Natural killer cell (primary cell): Measurements from ENCODE around the gene RELL1. TPM values are rescaled to one million over a fixed set of nuclear protein-coding genes. Genes with fewer than 3 reads are reported as not detected.

ENCODE experiments used
- ATAC-seq, 3 donors: fragments of 150-1000 bp in 2 of 3; fragments of 200-7000 bp in 1 of 3; cut with Tn5 transposase; 1 replicate in 1 of 3; 2 replicates in 2 of 3; pipeline ENCODE4 v1.10.0; 2021; ENCODE audit warnings: mild to moderate bottlenecking in 2 of 3, moderate library complexity in 2 of 3
- DNase-seq, 2 donors: peaks; one replicate each; pipeline versions ENCODE4 v3.0.0 to v3.0.0-alpha.2; 2013 to 2021; ENCODE audit warnings: mixed read lengths in 1 of 2
- H3K27ac ChIP-seq: one replicate; pipeline ENCODE4 v1.5.1; 2013; ENCODE audit warnings: mild to moderate bottlenecking, low read length
- H3K27me3 ChIP-seq: one replicate; pipeline ENCODE4 v1.6.1; 2013; ENCODE audit warnings: low read length; ENCODE audit not compliant: control insufficient read depth, insufficient read depth
- H3K36me3 ChIP-seq: one replicate; pipeline ENCODE4 v1.6.1; 2013; ENCODE audit warnings: low read length; ENCODE audit not compliant: control insufficient read depth, insufficient read depth
- H3K4me1 ChIP-seq: one replicate; pipeline ENCODE4 v1.6.1; 2013; ENCODE audit warnings: low read length; ENCODE audit not compliant: control insufficient read depth, insufficient read depth
- H3K4me3 ChIP-seq: one replicate; pipeline ENCODE4 v1.5.1; 2013; ENCODE audit warnings: low read length
- H3K9me3 ChIP-seq: one replicate; pipeline ENCODE4 v1.6.1; 2013; ENCODE audit warnings: low read length; ENCODE audit not compliant: control insufficient read depth, insufficient read depth
- H3K27ac Mint-ChIP-seq, 2 donors: one replicate each; pipeline ENCODE4 v1.8.0; 2022; ENCODE audit warnings: mild to moderate bottlenecking in 2 of 2, mixed read lengths in 2 of 2, moderate library complexity in 1 of 2
- H3K27me3 Mint-ChIP-seq, 2 donors: one replicate each; pipeline ENCODE4 v1.8.0; 2022; ENCODE audit warnings: low read depth in 2 of 2, mixed read lengths in 2 of 2
- H3K36me3 Mint-ChIP-seq: one replicate; pipeline ENCODE4 v1.8.0; 2022; ENCODE audit warnings: mixed read lengths
- H3K4me1 Mint-ChIP-seq, 2 donors: one replicate each; pipeline ENCODE4 v1.8.0; 2022; ENCODE audit warnings: mixed read lengths in 2 of 2
- H3K4me3 Mint-ChIP-seq: one replicate; pipeline ENCODE4 v1.8.0; 2022; ENCODE audit warnings: mild to moderate bottlenecking, moderate library complexity, mixed read lengths
- H3K9me3 Mint-ChIP-seq, 2 donors: one replicate each; pipeline ENCODE4 v1.8.0; 2022; ENCODE audit warnings: mixed read lengths in 2 of 2
- WGBS: methylation state at CpG from one replicate; pipeline ENCODE4 v1.1.7; 2013; ENCODE audit warnings: missing lambda C conversion rate; ENCODE audit not compliant: insufficient coverage; 5-methylcytosine and 5-hydroxymethylcytosine counted together
- intact Hi-C: fragments of 100-400 bp; cut with micrococcal nuclease; formaldehyde crosslinking; loops from one replicate; pipeline ENCODE4 v1.14.2; 2022
- total RNA-seq, 4 donors: library from RNA; stranded (reverse); fragments of 120-200 nt in 1 of 4; gene quantifications; one replicate each; pipeline versions ENCODE4 v1.2.3 to v1.2.4, GENCODE V29; 2013 to 2022
- TF ChIP-seq, protein P1 (sequence below): fragments of 200-600 bp; IDR thresholded peaks from one replicate; pipeline ENCODE4 v1.8.0; 2022; ENCODE audit warnings: antibody characterized with exemption

RELL1 gene
- total RNA-seq, 3 donors from 2014 or later (not counting 1 experiment from before 2014, with no cell fraction given), result 15.2 to 21.3 (median 15.2) TPM

DNA sequence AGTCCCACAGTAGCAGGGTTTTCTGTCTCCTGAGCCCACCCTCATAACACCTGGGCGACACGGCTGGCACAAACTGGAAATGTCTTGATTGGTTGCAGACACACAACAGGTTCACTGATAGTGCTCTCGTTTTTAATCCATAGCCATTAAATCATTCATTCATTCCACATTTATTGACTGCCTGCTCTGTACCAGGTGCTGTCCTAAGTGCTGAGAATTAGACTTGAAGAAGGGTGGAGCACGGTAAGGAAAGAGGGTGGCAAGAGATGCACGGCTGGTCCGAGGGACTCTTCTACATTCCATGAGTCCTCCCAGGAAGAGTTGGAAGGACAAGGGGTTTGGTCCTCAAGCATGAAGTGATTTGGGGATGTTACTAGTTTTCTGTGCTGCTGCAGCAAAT lies 100.0 kb downstream of the RELL1 start:
- Mint-ChIP-seq H3K9me3 (no peaks in the 10 kb centered on the region), H3K36me3 (peaks cover 12% of the 10 kb centered on the region), H3K4me3 (no peak overlapping the region), H3K27ac (no peak overlapping the region), H3K27me3 (peaks cover 10 to 15% of the 10 kb centered on the region in 2 donors), H3K4me1 (peaks cover 7 to 13% of the 10 kb centered on the region in 2 donors)
- no peak overlapping the region for H3K4me3 ChIP-seq
- peaks cover 5% of the 10 kb centered on the region for H3K27me3 ChIP-seq
- H3K4me1 ChIP-seq, result peaks cover 4% of the 10 kb centered on the region
- no peak overlapping the region for H3K27ac ChIP-seq
- TF ChIP-seq, protein P1, sequence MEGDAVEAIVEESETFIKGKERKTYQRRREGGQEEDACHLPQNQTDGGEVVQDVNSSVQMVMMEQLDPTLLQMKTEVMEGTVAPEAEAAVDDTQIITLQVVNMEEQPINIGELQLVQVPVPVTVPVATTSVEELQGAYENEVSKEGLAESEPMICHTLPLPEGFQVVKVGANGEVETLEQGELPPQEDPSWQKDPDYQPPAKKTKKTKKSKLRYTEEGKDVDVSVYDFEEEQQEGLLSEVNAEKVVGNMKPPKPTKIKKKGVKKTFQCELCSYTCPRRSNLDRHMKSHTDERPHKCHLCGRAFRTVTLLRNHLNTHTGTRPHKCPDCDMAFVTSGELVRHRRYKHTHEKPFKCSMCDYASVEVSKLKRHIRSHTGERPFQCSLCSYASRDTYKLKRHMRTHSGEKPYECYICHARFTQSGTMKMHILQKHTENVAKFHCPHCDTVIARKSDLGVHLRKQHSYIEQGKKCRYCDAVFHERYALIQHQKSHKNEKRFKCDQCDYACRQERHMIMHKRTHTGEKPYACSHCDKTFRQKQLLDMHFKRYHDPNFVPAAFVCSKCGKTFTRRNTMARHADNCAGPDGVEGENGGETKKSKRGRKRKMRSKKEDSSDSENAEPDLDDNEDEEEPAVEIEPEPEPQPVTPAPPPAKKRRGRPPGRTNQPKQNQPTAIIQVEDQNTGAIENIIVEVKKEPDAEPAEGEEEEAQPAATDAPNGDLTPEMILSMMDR, result no peak
- H3K9me3 ChIP-seq, result peaks cover 3% of the 10 kb centered on the region
- ATAC-seq, result no peak
- no peaks in the 10 kb centered on the region for H3K36me3 ChIP-seq
- no peak for DNase-seq
- 55% methylated on average over 5 of the region's 6 CpGs for WGBS
- intact Hi-C loops, result no loop called here

DNA sequence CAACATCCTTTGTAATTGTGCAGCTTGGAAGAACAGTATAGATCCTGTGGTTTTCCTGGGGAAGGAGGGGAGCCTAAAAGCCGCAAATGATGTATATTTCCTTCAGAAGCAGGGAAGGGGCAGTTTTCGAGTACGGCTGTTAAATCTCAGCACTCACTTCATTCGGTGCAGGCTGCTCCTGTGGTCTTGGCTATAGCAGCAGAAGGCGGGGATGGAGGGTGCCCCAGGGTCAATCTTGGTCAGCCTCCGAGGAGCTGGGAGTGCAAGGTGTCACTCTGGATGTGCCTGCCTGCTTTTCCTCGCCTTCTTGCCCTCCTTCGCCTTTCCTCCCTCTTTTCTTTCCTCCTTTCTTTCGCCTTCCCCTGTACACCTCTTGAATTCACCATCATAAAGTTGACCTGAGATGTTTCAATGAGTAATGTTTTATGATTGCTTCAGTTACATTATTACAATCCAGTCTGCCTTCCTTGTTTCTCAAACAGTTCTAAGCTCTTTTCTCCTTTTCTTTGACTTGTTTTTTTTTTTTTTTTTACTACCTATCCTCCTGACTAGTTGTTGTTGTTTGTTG lies 101.6 kb downstream of the RELL1 start:
- Mint-ChIP-seq H3K4me3 (no peak overlapping the region), H3K27ac (no peak overlapping the region), H3K27me3 (peaks cover 13 to 25% of the 10 kb centered on the region in 2 donors), H3K9me3 (peaks cover 0 to 2% of the 10 kb centered on the region in 2 donors), H3K4me1 (peaks cover 7 to 13% of the 10 kb centered on the region in 2 donors), H3K36me3 (peaks cover 20% of the 10 kb centered on the region)
- DNase-seq, result no peak
- Histone ChIP-seq H3K36me3 (no peaks in the 10 kb centered on the region), H3K4me1 (peaks cover 4% of the 10 kb centered on the region), H3K27me3 (peaks cover 5% of the 10 kb centered on the region), H3K4me3 (no peak overlapping the region), H3K27ac (no peak overlapping the region), H3K9me3 (peaks cover 13% of the 10 kb centered on the region)
- ATAC-seq, result no peak
- WGBS, result 31% methylated on average over 8 of the region's 9 CpGs
- TF ChIP-seq, protein P1, result no peak
- intact Hi-C loops, result no loop called here

DNA sequence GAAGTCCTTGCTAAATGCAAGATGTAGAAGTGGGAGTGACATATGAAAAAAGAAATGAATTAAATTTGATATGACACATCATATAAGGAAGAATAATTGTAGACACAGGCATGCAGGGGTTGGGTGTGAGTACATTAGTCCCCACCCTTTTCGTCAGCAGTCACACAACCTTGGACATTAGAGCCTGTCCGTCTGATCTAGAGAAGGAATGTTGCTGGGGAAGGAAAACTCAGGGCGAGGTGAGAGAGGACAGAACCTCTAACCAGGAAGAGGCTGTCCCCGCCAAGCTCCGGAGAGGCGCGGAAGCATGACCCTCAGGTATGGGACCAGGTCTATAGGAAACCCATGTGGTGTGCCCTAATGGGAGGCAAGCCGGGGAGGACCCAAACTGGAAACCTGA lies 102.1 kb downstream of the RELL1 start:
- WGBS, result 32% methylated on average over 7 of the region's 8 CpGs
- Mint-ChIP-seq H3K27me3 (peaks cover 14 to 25% of the 10 kb centered on the region in 2 donors), H3K36me3 (peaks cover 24% of the 10 kb centered on the region), H3K4me1 (peaks cover 7 to 13% of the 10 kb centered on the region in 2 donors), H3K9me3 (peaks cover 0 to 2% of the 10 kb centered on the region in 2 donors), H3K27ac (no peak overlapping the region), H3K4me3 (no peak overlapping the region)
- no peak overlapping the region for H3K4me3 ChIP-seq
- DNase-seq, result no peak
- intact Hi-C loops, result no loop called here
- no peaks in the 10 kb centered on the region for H3K36me3 ChIP-seq
- peaks cover 4% of the 10 kb centered on the region for H3K4me1 ChIP-seq
- no peak for ATAC-seq
- H3K27me3 ChIP-seq, result peaks cover 5% of the 10 kb centered on the region
- peaks cover 13% of the 10 kb centered on the region for H3K9me3 ChIP-seq
- no peak overlapping the region for H3K27ac ChIP-seq
- TF ChIP-seq, protein P1, result no peak

DNA sequence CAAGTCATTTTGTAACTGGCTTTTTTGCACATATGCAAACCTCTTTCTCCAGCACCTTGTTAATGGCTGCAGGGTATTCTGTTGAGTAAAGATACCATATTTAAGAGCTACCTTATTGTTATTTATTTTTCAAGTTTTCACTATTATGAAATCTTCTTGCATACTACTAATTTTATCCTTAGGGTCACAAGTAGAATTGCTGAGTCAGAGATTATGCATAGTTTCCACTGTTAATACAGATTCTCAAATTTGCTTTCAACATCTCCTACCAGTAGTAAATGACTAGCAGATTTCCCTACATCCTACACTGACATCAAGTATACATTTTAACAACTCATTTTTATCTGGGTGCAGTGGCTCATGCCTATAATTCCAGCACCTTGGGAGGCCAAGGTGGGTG lies 112.6 kb downstream of the RELL1 start:
- Mint-ChIP-seq H3K4me1 (peaks cover 0 to under 1% of the 10 kb centered on the region in 2 donors), H3K4me3 (no peak overlapping the region), H3K36me3 (peaks cover 13% of the 10 kb centered on the region), H3K27me3 (peaks cover 10 to 21% of the 10 kb centered on the region in 2 donors), H3K9me3 (peaks cover 5 to 7% of the 10 kb centered on the region in 2 donors), H3K27ac (no peak overlapping the region)
- DNase-seq, result no peak
- Histone ChIP-seq H3K27me3 (no peaks in the 10 kb centered on the region), H3K27ac (no peak overlapping the region), H3K4me3 (no peak overlapping the region), H3K36me3 (no peaks in the 10 kb centered on the region), H3K9me3 (peaks cover 1% of the 10 kb centered on the region), H3K4me1 (no peaks in the 10 kb centered on the region)
- ATAC-seq, result no peak
- intact Hi-C loops, result no loop called here
- TF ChIP-seq, protein P1, result no peak
